Suprapubic skin (tissue), 4 donors: ENCODE results near the gene DDRGK1. TPM values are rescaled to one million over a fixed set of nuclear protein-coding genes. Genes with fewer than 3 reads are reported as not detected.

Experiments used
- DNase-seq, 2 donors: peaks; one replicate each; pipeline ENCODE4 v3.0.0-alpha.2; 2019; ENCODE audit warnings: low spot score in 2 of 2
- H3K27ac ChIP-seq: fragments of 200-600 bp; sonication (generic); one replicate; pipeline ENCODE4 v1.5.1; 2019
- H3K27me3 ChIP-seq: fragments of 200-600 bp; sonication (generic); one replicate; pipeline ENCODE4 v1.5.1; 2019
- H3K36me3 ChIP-seq: fragments of 200-600 bp; sonication (generic); one replicate; pipeline ENCODE4 v1.5.1; 2019
- H3K4me1 ChIP-seq: fragments of 200-600 bp; sonication (generic); one replicate; pipeline ENCODE4 v1.5.1; 2019
- H3K4me3 ChIP-seq: fragments of 200-600 bp; sonication (generic); one replicate; pipeline ENCODE4 v1.5.1; 2019; ENCODE audit warnings: mild to moderate bottlenecking
- H3K9me3 ChIP-seq: fragments of 200-600 bp; sonication (generic); one replicate; pipeline ENCODE4 v1.5.1; 2019
- EP300 ChIP-seq: sonication (generic); formaldehyde crosslinking; IDR thresholded peaks from one replicate; pipeline ENCODE4 v1.6.1; 2017; ENCODE audit warnings: antibody characterized with exemption
- POLR2A ChIP-seq, 2 donors: fragments of 450-650 bp; IDR thresholded peaks; one replicate each; pipeline ENCODE4 v1.6.1; 2017; ENCODE audit warnings: antibody characterized with exemption in 2 of 2, mild to moderate bottlenecking in 2 of 2, moderate library complexity in 2 of 2
- POLR2AphosphoS5 ChIP-seq, 3 donors: sonication (generic); formaldehyde crosslinking; IDR thresholded peaks; one replicate each; pipeline ENCODE4 v1.6.1; 2017; ENCODE audit warnings: antibody characterized with exemption in 3 of 3
- WGBS: methylation state at CpG from one replicate; pipeline ENCODE4 v1.1.5; 2018; 5-methylcytosine and 5-hydroxymethylcytosine counted together
- total RNA-seq, 4 donors: library from RNA; depleted of rRNA; stranded (reverse); fragments of >200 nt; gene quantifications; one replicate each; pipeline ENCODE4 v1.1.0, GENCODE V29; 2016
- TF ChIP-seq, protein P1 (sequence below), 2 donors: fragments of 200-600 bp in 1 of 2; fragments of 450-650 bp in 1 of 2; sonication (generic) in 1 of 2; IDR thresholded peaks; one replicate each; pipeline ENCODE4 v1.5.1; 2016 to 2019; ENCODE audit warnings: antibody characterized with exemption in 2 of 2, mild to moderate bottlenecking in 1 of 2, moderate library complexity in 1 of 2

Gene DDRGK1
- total RNA-seq, 4 donors from 2014 or later, result 50.0 to 169 (median 55.6) TPM

DNA sequence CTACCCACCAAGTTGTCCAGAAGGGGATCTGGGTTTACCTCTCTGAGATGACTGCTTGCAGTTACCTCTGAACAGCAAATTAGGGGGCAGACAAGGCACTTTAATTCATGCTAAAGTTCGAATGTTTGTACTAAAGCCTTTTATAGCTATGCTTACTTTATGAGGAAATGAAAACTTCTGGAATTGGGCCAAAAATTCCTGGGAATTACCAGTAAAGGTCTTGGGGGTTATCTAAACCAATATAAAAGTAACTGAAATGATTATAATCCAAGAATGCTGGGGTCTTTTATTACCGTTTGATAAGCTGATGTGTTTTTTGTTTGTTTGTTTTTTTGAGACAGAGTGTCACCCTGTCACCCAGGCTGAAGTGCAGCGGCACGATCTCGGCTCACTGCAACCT is 23.2 kb downstream of the DDRGK1 start:
- 78% methylated on average over 5 of the region's 5 CpGs for WGBS
- no peak for DNase-seq
- TF ChIP-seq, protein P1, sequence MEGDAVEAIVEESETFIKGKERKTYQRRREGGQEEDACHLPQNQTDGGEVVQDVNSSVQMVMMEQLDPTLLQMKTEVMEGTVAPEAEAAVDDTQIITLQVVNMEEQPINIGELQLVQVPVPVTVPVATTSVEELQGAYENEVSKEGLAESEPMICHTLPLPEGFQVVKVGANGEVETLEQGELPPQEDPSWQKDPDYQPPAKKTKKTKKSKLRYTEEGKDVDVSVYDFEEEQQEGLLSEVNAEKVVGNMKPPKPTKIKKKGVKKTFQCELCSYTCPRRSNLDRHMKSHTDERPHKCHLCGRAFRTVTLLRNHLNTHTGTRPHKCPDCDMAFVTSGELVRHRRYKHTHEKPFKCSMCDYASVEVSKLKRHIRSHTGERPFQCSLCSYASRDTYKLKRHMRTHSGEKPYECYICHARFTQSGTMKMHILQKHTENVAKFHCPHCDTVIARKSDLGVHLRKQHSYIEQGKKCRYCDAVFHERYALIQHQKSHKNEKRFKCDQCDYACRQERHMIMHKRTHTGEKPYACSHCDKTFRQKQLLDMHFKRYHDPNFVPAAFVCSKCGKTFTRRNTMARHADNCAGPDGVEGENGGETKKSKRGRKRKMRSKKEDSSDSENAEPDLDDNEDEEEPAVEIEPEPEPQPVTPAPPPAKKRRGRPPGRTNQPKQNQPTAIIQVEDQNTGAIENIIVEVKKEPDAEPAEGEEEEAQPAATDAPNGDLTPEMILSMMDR (IDR thresholded peaks at IDR 0.05), result no peak
- TF ChIP-seq EP300 (no peak), POLR2AphosphoS5 (IDR thresholded peaks at IDR 0.05) (no peak), POLR2A (IDR thresholded peaks at IDR 0.05) (no peak)
- Histone ChIP-seq H3K4me1 (no peaks in the 10 kb centered on the region), H3K27ac (no peak overlapping the region), H3K27me3 (no peaks in the 10 kb centered on the region), H3K9me3 (no peaks in the 10 kb centered on the region), H3K4me3 (no peak overlapping the region), H3K36me3 (no peaks in the 10 kb centered on the region)

DNA sequence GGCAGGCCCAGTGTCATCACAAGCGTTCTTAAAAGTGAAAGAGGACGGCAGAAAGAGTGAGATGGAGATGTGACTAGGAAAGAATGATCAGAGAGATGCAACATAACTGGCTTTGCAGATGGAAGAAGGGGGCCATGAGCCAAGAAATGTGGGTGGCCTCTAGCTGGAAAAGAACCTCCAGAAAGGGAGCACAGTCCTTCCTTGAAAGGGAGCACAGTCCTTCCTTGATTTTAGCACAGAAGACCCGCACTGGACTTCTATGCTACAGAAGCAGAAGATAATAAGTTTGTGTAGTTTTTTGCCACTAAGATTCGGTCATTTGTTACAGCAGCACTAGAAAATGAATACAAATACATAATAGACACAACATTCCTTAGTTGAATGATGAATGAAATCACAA is 24.2 kb downstream of the DDRGK1 start:
- WGBS, result 75% methylated on average over 4 of the region's 4 CpGs
- TF ChIP-seq EP300 (no peak), POLR2A (IDR thresholded peaks at IDR 0.05) (no peak), POLR2AphosphoS5 (IDR thresholded peaks at IDR 0.05) (no peak)
- TF ChIP-seq, protein P1 (IDR thresholded peaks at IDR 0.05), result no peak
- Histone ChIP-seq H3K36me3 (no peaks in the 10 kb centered on the region), H3K27me3 (no peaks in the 10 kb centered on the region), H3K4me1 (no peaks in the 10 kb centered on the region), H3K9me3 (no peaks in the 10 kb centered on the region), H3K4me3 (no peak overlapping the region), H3K27ac (no peak overlapping the region)
- peak in 1 of 2 donors; percentile 6 for DNase-seq

DNA sequence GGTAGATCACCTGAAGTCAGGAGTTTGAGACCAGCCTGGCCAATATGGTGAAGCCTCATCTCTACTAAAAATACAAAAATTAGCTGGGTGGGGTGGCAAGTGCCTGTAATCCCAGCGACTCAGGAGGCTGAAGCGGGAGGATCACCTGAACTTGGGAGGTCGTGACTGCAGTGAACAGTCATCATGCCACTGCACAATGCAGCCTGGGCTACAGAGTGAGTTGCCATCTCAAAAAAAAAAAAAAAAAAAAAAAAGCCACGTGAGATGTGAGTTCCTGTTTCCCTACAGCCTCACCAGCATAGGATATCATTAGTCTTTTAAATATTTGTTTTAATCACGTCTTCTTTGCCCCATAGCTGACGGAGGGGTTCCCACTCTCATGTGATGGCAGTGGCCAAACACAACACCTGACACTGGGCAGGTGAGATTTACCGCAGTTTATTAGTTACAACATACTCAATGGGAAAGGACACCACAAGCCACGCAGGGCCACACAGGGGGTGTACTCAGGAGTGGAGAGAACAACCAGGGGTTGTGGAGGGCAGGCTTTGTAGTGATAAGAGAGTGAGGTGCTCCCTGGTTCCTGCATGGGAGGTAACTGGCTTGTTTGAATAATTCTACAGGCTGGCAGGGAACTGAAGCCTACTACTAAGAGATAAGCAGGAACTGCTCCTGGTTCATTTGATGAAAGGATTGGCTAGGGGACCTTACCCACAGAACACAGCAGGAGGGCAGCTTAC is 26.6 kb downstream of the DDRGK1 start:
- WGBS, result 79% methylated on average over 8 of the region's 8 CpGs
- peaks cover 10% of the 10 kb centered on the region for H3K27me3 ChIP-seq
- H3K4me3 ChIP-seq, result no peak overlapping the region
- TF ChIP-seq POLR2A (IDR thresholded peaks at IDR 0.05) (no peak), EP300 (no peak), POLR2AphosphoS5 (IDR thresholded peaks at IDR 0.05) (no peak)
- TF ChIP-seq, protein P1 (IDR thresholded peaks at IDR 0.05), result no peak
- no peaks in the 10 kb centered on the region for H3K9me3 ChIP-seq
- DNase-seq, result peak in 1 of 2 donors; percentile 32
- no peaks in the 10 kb centered on the region for H3K36me3 ChIP-seq
- H3K4me1 ChIP-seq, result peaks cover 14% of the 10 kb centered on the region
- no peak overlapping the region for H3K27ac ChIP-seq

DNA sequence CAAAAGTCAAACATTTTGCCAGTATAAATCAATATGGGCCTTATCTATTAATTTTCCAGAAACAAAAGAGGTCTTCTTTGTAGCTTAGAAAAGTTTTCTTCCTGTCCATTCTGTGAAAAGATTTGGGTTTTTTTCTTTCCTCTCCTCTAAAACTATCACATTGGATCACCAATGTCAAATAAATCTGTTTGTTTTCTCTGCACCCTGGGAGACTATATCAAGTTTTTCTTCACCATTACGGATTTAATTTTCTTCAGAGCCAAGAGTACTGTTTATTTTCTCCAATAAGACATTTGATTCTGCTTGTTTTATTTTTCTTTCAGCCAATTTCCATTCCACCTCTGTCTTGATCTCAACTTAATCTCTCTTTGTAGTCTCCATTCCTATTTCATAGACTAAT is 29.2 kb downstream of the DDRGK1 start:
- peaks cover 10% of the 10 kb centered on the region for H3K27me3 ChIP-seq
- TF ChIP-seq POLR2AphosphoS5 (IDR thresholded peaks at IDR 0.05) (no peak), EP300 (no peak), POLR2A (IDR thresholded peaks at IDR 0.05) (no peak)
- TF ChIP-seq, protein P1 (IDR thresholded peaks at IDR 0.05), result no peak
- no peak for DNase-seq
- H3K4me3 ChIP-seq, result no peak overlapping the region
- no peaks in the 10 kb centered on the region for H3K9me3 ChIP-seq
- H3K4me1 ChIP-seq, result peaks cover 21% of the 10 kb centered on the region
- H3K27ac ChIP-seq, result no peak overlapping the region
- H3K36me3 ChIP-seq, result no peaks in the 10 kb centered on the region
- WGBS, result 69% methylated on average over 1 of the region's 1 CpG

DNA sequence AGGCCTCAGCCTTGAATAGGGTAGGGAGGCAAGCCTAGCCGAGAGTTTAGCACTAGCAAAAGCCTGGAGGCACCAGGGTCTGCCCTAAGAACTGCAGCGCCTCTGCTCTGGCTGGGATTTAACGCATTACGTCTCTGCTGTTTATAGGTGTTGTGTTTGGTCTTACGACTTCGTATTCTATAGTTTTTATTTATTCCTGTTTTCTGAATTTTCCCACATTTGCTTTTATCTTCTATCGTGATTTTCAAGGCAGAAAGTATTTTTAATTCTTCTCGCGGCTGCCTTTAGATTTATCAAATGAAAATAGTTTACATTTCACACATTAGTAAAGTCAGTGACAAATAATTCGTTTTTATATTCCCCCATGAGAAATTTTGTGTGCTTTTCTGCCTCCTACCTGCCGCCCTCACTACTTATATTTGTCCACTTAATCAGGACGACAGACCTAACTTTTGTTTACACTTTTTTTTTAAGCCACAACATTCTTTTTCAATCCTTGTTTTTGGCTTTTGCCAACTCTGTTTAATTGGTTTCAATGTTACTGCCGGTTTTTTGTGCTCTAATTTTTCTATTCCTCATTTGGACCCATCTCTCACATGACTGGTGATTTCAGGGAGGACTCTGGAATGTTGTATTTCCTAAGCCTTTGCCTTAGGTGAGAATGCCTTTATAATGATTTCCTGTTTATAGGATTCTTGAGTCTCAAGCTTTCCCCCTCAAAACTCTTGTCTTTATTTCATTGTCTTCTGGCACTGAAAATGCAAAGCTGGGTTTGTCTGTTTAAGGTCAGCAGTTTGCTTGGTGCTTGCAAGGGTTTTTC is 29.8 kb downstream of the DDRGK1 start:
- peaks cover 10% of the 10 kb centered on the region for H3K27me3 ChIP-seq
- H3K27ac ChIP-seq, result peak overlapping the region; percentile 74
- H3K36me3 ChIP-seq, result no peaks in the 10 kb centered on the region
- DNase-seq, result no peak
- TF ChIP-seq, protein P1 (IDR thresholded peaks at IDR 0.05), result no peak
- TF ChIP-seq POLR2AphosphoS5 (IDR thresholded peaks at IDR 0.05) (no peak), EP300 (no peak), POLR2A (IDR thresholded peaks at IDR 0.05) (no peak)
- WGBS, result 25% methylated on average over 13 of the region's 13 CpGs
- no peaks in the 10 kb centered on the region for H3K9me3 ChIP-seq
- peaks cover 21% of the 10 kb centered on the region for H3K4me1 ChIP-seq
- peak overlapping the region; percentile 90 for H3K4me3 ChIP-seq
